Measurements from ENCODE around the gene SEPTIN3. TPM values are rescaled to one million over a fixed set of nuclear protein-coding genes. Genes with fewer than 3 reads are reported as not detected.

The SEPTIN3 gene
- total RNA-seq, 4 donors from 2014 or later = 0.22 to 0.75 (median 0.40) TPM

GRCh38 chr22:41992496-41992895, 23.3 kb downstream of the SEPTIN3 start:
- H3K27me3 ChIP-seq = no peaks in the 10 kb centered on the region
- intact Hi-C loops (cut with DNase I) = no loop called here
- no peaks in the 10 kb centered on the region for H3K36me3 ChIP-seq
- H3K9me3 ChIP-seq = no peaks in the 10 kb centered on the region
- H3K4me3 ChIP-seq (replicated peaks in 1 of 3) = no peak overlapping the region
- H3K4me1 ChIP-seq = no peaks in the 10 kb centered on the region
- TF ChIP-seq CTCF (IDR thresholded peaks at IDR 0.05) (no peak), POLR2A (IDR thresholded peaks at IDR 0.05) (no peak)
- WGBS, 2 donors = 91 to 98% methylated on average over 5 of the region's 5 CpGs
- H3K27ac ChIP-seq = no peak overlapping the region
- no peak for DNase-seq

- Histone ChIP-seq H3K36me3 (no peaks in the 10 kb centered on the region), H3K27me3 (no peaks in the 10 kb centered on the region), H3K4me1 (peaks cover 0 to 7% of the 10 kb centered on the region in 2 donors), H3K27ac (no peak overlapping the region), H3K4me3 (replicated peaks in 1 of 3) (no peak overlapping the region), H3K9me3 (no peaks in the 10 kb centered on the region)
- no peak for DNase-seq
- WGBS, 2 donors = 76 to 77% methylated on average over 3 of the region's 3 CpGs
- TF ChIP-seq CTCF (IDR thresholded peaks at IDR 0.05) (no peak), POLR2A (IDR thresholded peaks at IDR 0.05) (no peak)
- intact Hi-C loops (cut with DNase I) = no loop called here
Measured at GRCh38 chr22:41995211-41995610, 26.0 kb downstream of the SEPTIN3 start.

GRCh38 chr22:41996826-41997225, 27.6 kb downstream of the SEPTIN3 start:
- TF ChIP-seq POLR2A (IDR thresholded peaks at IDR 0.05) = no peak
- Histone ChIP-seq H3K36me3 (no peaks in the 10 kb centered on the region), H3K27me3 (no peaks in the 10 kb centered on the region), H3K4me3 (replicated peaks in 1 of 3) (no peak overlapping the region), H3K9me3 (no peaks in the 10 kb centered on the region), H3K4me1 (peaks cover 0 to 7% of the 10 kb centered on the region in 2 donors), H3K27ac (no peak overlapping the region)
- 79 to 80% methylated on average over 5 of the region's 5 CpGs for WGBS, 2 donors
- DNase-seq = no peak
- intact Hi-C loops (cut with DNase I) = no loop called here

DNA sequence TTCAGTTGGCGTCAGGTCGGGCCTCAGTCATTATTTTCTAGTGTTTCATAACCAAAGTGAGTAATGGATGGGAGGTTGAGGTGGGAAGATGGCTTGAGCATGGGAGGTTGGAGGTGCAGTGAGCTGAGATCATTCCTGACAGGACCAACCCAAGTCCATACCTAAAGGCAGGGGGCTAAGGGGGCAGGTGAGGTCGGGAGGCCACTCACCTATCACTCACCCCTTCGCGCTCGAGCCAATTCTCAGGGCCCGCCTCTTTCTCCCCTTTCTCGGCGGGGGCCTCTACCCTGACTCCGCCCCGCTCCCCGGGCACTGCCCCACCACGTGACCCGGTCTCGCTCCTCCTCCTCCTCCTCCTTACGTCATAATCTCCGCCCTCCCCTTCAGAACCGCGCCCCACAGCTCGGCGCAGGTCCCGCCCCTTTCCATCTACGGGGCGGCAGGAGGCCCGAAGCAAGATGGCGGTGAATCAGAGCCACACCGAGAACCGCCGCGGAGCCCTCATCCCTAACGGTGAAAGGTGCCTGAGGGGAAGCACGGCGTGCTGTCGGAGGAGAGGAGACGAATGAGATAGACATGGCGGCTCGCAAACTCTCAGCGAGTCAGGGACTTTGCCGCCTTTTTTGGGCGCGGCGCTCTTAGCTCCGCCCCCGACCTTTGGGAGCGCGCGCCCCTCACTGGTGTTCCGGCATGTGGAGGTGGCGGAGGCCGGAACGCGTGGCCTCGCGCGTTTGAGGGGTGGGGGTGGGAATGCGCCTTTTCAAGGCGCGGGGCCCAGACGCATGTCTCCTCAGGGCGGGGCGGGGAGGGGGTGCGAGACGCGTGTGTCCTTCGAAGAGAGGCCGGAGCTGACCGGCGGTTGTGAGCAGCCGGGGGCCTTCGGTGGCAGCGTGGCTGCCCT, 29.4 kb downstream of the SEPTIN3 start, which contains the start of gene WBP2NL:
Gene WBP2NL (plus strand): TSS at position 428 of the 901 bp plus-strand sequence. CDS start 31 bp downstream, at position 459.
- Histone ChIP-seq H3K9me3 (no peaks in the 10 kb centered on the region), H3K4me3 (replicated peaks in 1 of 3) (peak within 1 kb of the TSS in 2 of 3 donors; percentile 12 to 32), H3K27ac (peak within 1 kb of the TSS in 2 of 3 donors; percentile 52 to 54), H3K36me3 (no peaks in the 10 kb centered on the region), H3K4me1 (peaks cover 0 to 7% of the 10 kb centered on the region in 2 donors), H3K27me3 (no peaks in the 10 kb centered on the region)
- 43 to 45% methylated on average over 56 to 64 of the region's 71 CpGs for WGBS, 2 donors
- DNase-seq = peak; percentile 82 to 85
- peak in 1 of 2 donors; percentile 68 for TF ChIP-seq POLR2A (IDR thresholded peaks at IDR 0.05)
- TF ChIP-seq CTCF (IDR thresholded peaks at IDR 0.05) = no peak
- intact Hi-C loops (cut with DNase I) = no loop called here

GRCh38 chr22:42000466-42000865, 31.2 kb downstream of the SEPTIN3 start:
- Histone ChIP-seq H3K27ac (no peak overlapping the region), H3K4me3 (replicated peaks in 1 of 3) (no peak overlapping the region), H3K27me3 (no peaks in the 10 kb centered on the region), H3K4me1 (peaks cover 0 to 7% of the 10 kb centered on the region in 2 donors), H3K36me3 (no peaks in the 10 kb centered on the region), H3K9me3 (no peaks in the 10 kb centered on the region)
- TF ChIP-seq POLR2A (IDR thresholded peaks at IDR 0.05) (no peak), CTCF (IDR thresholded peaks at IDR 0.05) (no peak)
- DNase-seq = no peak
- 93 to 95% methylated on average over 8 of the region's 8 CpGs for WGBS, 2 donors
- intact Hi-C loops (cut with DNase I) = no loop called here
